Thoracic aorta (tissue), 2 donors: ENCODE measurements around the gene RALA. TPM values are rescaled to one million over a fixed set of nuclear protein-coding genes. Genes with fewer than 3 reads are reported as not detected.

Source experiments
- ATAC-seq: fragments of 150-250 bp; one replicate; pipeline ENCODE4 v1.8.0; 2017; ENCODE audit warnings: low read depth; ENCODE audit not compliant: insufficient number of reproducible peaks, low FRiP score
- DNase-seq: peaks from one replicate; pipeline ENCODE4 v3.0.0-alpha.2; 2020; ENCODE audit warnings: low spot score
- H3K27ac ChIP-seq, 2 donors: fragments of 200-600 bp; sonication (generic); 1 replicate in 1 of 2; 2 replicates in 1 of 2; pipeline ENCODE4 v1.5.1; 2016; ENCODE audit warnings: mild to moderate bottlenecking in 2 of 2, moderate library complexity in 2 of 2
- H3K27me3 ChIP-seq: fragments of 200-600 bp; sonication (generic); replicated peaks from 2 replicates; pipeline ENCODE4 v1.6.0; 2016; ENCODE audit warnings: mild to moderate bottlenecking; ENCODE audit not compliant: insufficient read depth
- H3K36me3 ChIP-seq: fragments of 200-600 bp; sonication (generic); one replicate; pipeline ENCODE4 v1.5.1; 2016
- H3K4me1 ChIP-seq, 2 donors: fragments of 200-600 bp; sonication (generic); 1 replicate in 1 of 2; 2 replicates in 1 of 2; pipeline versions ENCODE4 v1.5.1 to v1.6.0; 2016; ENCODE audit warnings: low read depth in 2 of 2, mild to moderate bottlenecking in 1 of 2; ENCODE audit not compliant: control insufficient read depth in 1 of 2
- H3K4me3 ChIP-seq: fragments of 200-600 bp; sonication (generic); 2 replicates; pipeline ENCODE4 v1.5.1; 2016; ENCODE audit warnings: mild to moderate bottlenecking
- H3K9me3 ChIP-seq: fragments of 200-600 bp; sonication (generic); 2 replicates; pipeline ENCODE4 v1.5.1; 2016
- CTCF ChIP-seq: fragments of 200-600 bp; sonication (generic); IDR thresholded peaks from one replicate; pipeline ENCODE4 v1.5.1; 2019; ENCODE audit warnings: antibody characterized with exemption
- total RNA-seq, 2 donors: library from RNA; depleted of rRNA; stranded (reverse); fragments of >200 nt; gene quantifications; one replicate each; pipeline versions ENCODE4 v1.1.0 to v1.2.3, GENCODE V29; 2016

Gene RALA
- total RNA-seq, 2 donors from 2014 or later: 7.3 to 9.8 TPM

GRCh38 chr7:39754326-39755120 lies 131.2 kb downstream of the RALA start:
- DNase-seq (no peak), ATAC-seq (peak; percentile 64)
- H3K36me3 ChIP-seq: no peaks in the 10 kb centered on the region
- TF ChIP-seq CTCF: no peak
- peak overlapping the region; percentile 60 for H3K4me3 ChIP-seq
- H3K27ac ChIP-seq: peak overlapping the region; percentile 60 to 71
- H3K4me1 ChIP-seq: peaks cover 0 to 19% of the 10 kb centered on the region in 2 donors
- no peaks in the 10 kb centered on the region for H3K27me3 ChIP-seq
- no peaks in the 10 kb centered on the region for H3K9me3 ChIP-seq

GRCh38 chr7:39757604-39758003 lies 134.2 kb downstream of the RALA start:
- Histone ChIP-seq H3K4me3 (no peak overlapping the region), H3K36me3 (no peaks in the 10 kb centered on the region), H3K27ac (no peak overlapping the region), H3K4me1 (peaks cover 0 to 19% of the 10 kb centered on the region in 2 donors), H3K27me3 (no peaks in the 10 kb centered on the region), H3K9me3 (no peaks in the 10 kb centered on the region)
- ATAC-seq: no peak
- TF ChIP-seq CTCF: no peak
- DNase-seq: no peak

Other genes starting within 250 kb of the RALA start
- gene YAE1, start 57.2 kb upstream of the RALA start, total RNA-seq: 10 to 100 TPM; 11.9 to 19.9 TPM